Neutrophil (primary cell): ENCODE data around the gene ADGRG1.

Experiments used
- H3K27ac ChIP-seq: fragments of 200-600 bp; sonication (generic); 2 replicates; pipeline ENCODE4 v1.5.1; 2016; ENCODE audit warnings: mild to moderate bottlenecking, moderate library complexity
- H3K27me3 ChIP-seq: fragments of 200-600 bp; sonication (generic); 2 replicates; pipeline ENCODE4 v1.6.0; 2016; ENCODE audit warnings: mild to moderate bottlenecking
- H3K36me3 ChIP-seq: fragments of 200-600 bp; sonication (generic); 2 replicates; pipeline ENCODE4 v1.5.1; 2017
- H3K4me1 ChIP-seq, 2 experiments: fragments of 200-600 bp in 1 of 2; sonication (generic) in 1 of 2; 1 replicate in 1 of 2; 2 replicates in 1 of 2; pipeline versions ENCODE4 v1.5.1 to v1.6.1; 2013 to 2016; ENCODE audit warnings: low read depth in 1 of 2, low read length in 1 of 2, mild to moderate bottlenecking in 1 of 2, moderate library complexity in 1 of 2; ENCODE audit not compliant: control insufficient read depth in 1 of 2, insufficient read depth in 1 of 2
- H3K4me3 ChIP-seq, 2 experiments: fragments of 200-600 bp in 1 of 2; sonication (generic) in 1 of 2; 1 replicate in 1 of 2; 2 replicates in 1 of 2; pipeline ENCODE4 v1.5.1; 2013 to 2016; ENCODE audit warnings: low read depth in 1 of 2, low read length in 1 of 2, mild to moderate bottlenecking in 1 of 2, moderate library complexity in 1 of 2
- H3K9me3 ChIP-seq: fragments of 200-600 bp; sonication (generic); 2 replicates; pipeline ENCODE4 v1.5.1; 2016
- TF ChIP-seq, protein P1 (sequence below): fragments of 200-600 bp; sonication (generic); IDR thresholded peaks from 2 replicates; pipeline ENCODE4 v1.5.1; 2016; ENCODE audit warnings: antibody characterized with exemption

The ADGRG1 gene

DNA sequence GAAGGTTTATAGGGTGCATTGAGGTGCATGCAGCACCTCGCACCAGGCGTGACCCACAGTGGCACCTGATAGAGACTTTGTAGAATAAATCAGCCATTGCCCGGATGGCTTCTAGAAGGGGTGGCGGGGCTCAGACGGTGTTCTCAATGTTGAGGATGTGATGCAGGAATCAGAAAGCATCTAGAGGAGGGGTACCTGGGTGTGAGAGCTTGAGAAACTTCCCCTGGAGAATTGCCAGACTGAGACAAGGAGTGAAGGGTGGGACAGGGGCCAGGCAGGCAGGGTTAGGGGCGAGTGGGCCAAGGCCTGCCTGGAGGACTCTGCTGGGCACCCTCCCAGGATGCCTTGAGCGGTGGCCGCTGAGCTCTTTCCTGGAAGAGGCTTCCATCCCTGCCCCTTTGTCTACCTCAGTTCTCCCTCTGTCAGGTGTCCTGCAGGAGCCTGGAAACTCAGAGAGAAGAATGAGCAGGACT lies 9.3 kb upstream of the ADGRG1 start:
- no peak overlapping the region for H3K27ac ChIP-seq
- no peaks in the 10 kb centered on the region for H3K36me3 ChIP-seq
- no peaks in the 10 kb centered on the region for H3K4me1 ChIP-seq
- no peak overlapping the region for H3K4me3 ChIP-seq
- no peaks in the 10 kb centered on the region for H3K27me3 ChIP-seq
- TF ChIP-seq, protein P1, sequence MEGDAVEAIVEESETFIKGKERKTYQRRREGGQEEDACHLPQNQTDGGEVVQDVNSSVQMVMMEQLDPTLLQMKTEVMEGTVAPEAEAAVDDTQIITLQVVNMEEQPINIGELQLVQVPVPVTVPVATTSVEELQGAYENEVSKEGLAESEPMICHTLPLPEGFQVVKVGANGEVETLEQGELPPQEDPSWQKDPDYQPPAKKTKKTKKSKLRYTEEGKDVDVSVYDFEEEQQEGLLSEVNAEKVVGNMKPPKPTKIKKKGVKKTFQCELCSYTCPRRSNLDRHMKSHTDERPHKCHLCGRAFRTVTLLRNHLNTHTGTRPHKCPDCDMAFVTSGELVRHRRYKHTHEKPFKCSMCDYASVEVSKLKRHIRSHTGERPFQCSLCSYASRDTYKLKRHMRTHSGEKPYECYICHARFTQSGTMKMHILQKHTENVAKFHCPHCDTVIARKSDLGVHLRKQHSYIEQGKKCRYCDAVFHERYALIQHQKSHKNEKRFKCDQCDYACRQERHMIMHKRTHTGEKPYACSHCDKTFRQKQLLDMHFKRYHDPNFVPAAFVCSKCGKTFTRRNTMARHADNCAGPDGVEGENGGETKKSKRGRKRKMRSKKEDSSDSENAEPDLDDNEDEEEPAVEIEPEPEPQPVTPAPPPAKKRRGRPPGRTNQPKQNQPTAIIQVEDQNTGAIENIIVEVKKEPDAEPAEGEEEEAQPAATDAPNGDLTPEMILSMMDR: no peak
- H3K9me3 ChIP-seq: no peaks in the 10 kb centered on the region

DNA sequence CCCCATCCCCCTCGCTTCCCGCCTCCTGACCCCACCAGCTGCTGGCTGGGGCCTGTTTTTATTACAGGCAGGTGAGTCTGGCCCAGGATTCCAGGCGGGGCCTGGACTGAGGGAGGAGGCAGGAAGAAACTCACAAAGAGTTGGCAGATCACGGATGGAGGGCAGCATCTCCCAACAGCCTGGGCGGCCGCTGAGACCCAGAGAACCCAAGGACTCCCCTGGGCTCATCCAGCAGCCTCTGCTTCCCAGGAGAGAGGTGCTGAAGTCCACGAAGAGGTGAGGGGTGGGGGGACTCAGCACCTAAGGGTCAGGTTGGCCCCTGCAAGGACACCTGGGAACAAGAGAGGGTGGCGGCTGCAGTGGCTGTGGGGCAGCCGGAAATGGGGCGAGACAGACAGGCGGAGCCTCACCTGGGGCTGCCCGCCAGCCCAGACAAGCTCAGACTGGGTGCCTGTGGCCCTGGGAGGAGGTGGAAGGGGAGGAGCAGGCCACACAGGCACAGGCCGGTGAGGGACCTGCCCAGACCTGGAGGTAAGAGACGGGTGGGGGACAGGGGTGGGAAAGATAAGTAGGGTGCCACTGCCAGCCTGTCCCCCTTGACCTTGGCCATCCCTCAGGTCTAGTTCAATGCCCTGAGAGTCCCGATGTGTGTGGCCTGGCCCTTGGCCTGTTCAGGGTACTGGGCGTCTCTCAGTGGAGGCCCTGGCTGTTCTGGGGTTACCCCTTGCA lies 8.7 kb upstream of the ADGRG1 start:
- H3K4me3 ChIP-seq: no peak overlapping the region

DNA sequence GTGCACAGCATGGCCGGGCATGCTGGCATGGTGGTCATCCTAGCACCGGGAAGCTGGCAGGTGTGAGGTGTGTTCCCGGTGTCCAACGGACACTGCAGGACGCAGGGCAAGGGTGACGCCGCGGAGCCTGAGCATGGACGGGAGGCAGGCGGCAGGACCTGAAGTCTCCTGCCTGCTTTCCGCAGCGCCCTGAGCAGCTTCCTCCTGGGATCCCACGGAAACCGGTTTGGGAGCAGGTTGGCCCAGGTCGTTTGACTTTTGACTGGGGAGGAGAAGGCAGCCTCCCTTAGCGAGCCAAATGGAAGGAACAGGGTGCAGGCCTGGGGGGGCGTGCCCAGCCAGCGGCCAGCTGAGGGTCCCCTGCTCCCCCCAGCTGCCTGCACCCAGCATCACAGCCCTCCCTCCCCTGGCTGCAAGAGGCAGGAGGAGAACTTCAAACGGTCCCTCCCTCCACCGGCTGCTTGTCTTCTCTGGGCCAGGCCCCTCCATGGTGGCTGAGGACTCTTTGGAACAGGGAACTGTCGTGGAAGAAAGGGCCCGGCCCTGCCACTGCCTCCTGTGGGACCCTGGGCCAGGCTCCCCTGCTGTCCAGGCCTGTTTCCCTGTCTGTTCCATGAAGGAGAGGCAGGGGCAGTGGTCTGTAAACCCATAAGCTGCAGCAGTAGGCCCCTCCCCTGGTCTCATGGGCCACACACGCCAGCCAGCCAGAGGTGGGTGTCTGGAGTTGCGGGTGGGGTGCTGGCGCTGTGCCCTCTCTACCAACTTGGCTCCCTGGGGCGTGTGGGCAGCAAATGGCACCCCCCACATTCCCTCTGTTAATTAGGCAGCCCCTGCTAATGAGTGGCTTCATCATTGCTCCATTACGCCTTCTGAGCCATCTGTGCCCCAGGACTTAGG lies 7.8 kb upstream of the ADGRG1 start:
- H3K36me3 ChIP-seq: no peaks in the 10 kb centered on the region
- H3K9me3 ChIP-seq: no peaks in the 10 kb centered on the region
- H3K27me3 ChIP-seq: peaks cover 13% of the 10 kb centered on the region
- TF ChIP-seq, protein P1: no peak
- no peak overlapping the region for H3K4me3 ChIP-seq
- H3K4me1 ChIP-seq: no peaks in the 10 kb centered on the region
- no peak overlapping the region for H3K27ac ChIP-seq

More for the DNA sequence above, 8.7 kb upstream of the ADGRG1 start:
- Histone ChIP-seq H3K27me3 (peaks cover 5% of the 10 kb centered on the region), H3K36me3 (no peaks in the 10 kb centered on the region), H3K9me3 (no peaks in the 10 kb centered on the region), H3K27ac (no peak overlapping the region), H3K4me1 (no peaks in the 10 kb centered on the region)
- TF ChIP-seq, protein P1: no peak

DNA sequence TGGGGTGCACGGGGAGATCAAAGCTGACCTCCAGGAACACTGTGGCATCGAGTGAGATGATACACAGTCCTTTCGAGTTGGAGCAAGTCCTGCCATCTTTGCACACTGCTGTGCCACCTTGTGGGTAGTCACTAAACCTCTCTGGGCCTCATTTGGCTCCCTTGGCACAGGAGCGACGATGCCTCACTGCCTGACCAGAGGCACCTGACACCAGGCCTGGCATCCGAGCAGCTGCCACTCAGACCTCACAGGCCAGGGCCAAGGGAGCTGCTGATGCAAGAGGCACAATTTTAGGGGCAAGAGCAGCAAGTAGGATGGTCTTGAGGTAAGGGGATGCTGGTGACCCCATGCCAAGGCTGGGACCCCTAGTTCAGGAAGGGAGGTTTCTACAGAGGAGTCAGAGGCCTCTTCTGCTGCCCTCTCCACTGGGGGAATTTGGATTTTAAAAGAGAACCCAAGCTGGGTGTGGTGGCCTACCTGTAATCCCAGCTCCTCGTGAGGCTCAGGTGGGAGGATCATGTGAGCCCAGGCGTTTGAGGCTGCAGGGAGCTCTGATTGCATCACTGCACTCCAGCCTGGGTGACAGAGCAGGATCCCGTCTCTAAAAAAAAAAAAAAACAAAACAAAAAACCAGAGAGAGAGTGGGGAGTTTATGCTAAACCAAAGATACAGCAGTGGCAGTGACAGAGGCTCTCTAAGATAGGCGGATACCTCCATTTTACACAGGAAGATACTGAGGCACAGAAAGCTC lies 6.7 kb upstream of the ADGRG1 start:
- Histone ChIP-seq H3K36me3 (no peaks in the 10 kb centered on the region), H3K4me1 (no peaks in the 10 kb centered on the region), H3K27me3 (peaks cover 23% of the 10 kb centered on the region), H3K4me3 (no peak overlapping the region), H3K27ac (no peak overlapping the region), H3K9me3 (no peaks in the 10 kb centered on the region)
- TF ChIP-seq, protein P1: no peak

DNA sequence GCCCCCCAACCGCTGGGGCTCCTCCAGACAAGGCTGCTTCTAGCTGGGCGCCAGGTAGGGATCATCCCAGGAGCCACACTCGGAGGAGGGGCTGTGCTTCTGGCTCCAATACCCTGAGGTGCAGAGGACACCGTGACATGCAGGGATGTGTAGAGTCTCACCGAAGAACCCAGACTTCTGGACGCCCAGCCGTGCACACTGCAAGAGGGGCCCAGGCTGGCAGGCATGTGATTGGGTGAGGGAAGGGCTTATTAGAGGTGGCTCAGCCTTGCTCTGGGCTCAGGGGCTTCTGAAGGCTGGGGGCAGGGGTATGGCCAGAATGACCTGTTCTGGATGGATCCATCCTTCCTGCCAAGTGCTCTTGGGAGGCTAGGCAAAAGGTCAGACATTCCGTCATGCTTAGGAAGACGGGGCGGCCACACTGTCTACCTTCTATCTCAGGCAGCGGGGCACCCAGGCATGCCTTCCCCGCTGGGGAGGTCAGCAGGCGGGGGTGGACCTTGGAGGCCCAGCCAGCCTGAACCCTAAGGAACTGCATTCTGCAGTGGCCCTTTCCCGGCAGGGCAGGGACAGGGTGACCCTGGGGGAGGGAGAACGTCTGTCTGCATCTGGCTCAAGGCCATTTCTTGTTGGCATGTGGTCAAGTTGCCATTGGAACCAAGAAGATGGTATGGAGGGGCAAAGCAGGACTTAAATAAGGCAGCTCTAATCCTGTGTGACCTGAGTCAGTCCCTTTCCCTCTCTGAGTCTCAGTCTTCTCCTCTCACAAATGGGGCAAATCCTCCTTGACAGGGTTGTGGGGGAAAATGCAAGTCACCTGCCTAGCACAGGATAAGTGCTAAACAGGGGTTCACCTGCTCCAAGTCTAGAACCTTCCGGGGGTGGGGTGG lies 5.8 kb upstream of the ADGRG1 start:
- Histone ChIP-seq H3K27me3 (peaks cover 32% of the 10 kb centered on the region), H3K36me3 (no peaks in the 10 kb centered on the region), H3K4me1 (no peaks in the 10 kb centered on the region), H3K9me3 (no peaks in the 10 kb centered on the region), H3K27ac (no peak overlapping the region), H3K4me3 (no peak overlapping the region)
- TF ChIP-seq, protein P1: no peak
